Heart right ventricle (tissue), 16 donors: ENCODE data around the gene LENG9. TPM values are rescaled to one million over a fixed set of nuclear protein-coding genes. Genes with fewer than 3 reads are reported as not detected.

Experiments used
- ATAC-seq, 8 donors: fragments of 200-7000 bp; cut with Tn5 transposase; one replicate each; pipeline ENCODE4 v1.9.1; 2020; ENCODE audit warnings: mild to moderate bottlenecking in 8 of 8, moderate library complexity in 8 of 8, moderate number of reproducible peaks in 1 of 8
- DNase-seq, 2 donors: peaks; one replicate each; pipeline ENCODE4 v3.0.0-alpha.2; 2020
- H3K27ac ChIP-seq, 10 donors: fragments of 200-600 bp; sonication (generic) in 2 of 10; one replicate each; pipeline versions ENCODE4 v1.5.0 to v1.8.0; 2020 to 2022; ENCODE audit warnings: mild to moderate bottlenecking in 3 of 10
- H3K27me3 ChIP-seq, 7 donors: fragments of 200-600 bp; one replicate each; pipeline ENCODE4 v1.8.0; 2021 to 2022; ENCODE audit warnings: mild to moderate bottlenecking in 2 of 7
- H3K36me3 ChIP-seq, 9 donors: fragments of 200-600 bp; sonication (generic) in 1 of 9; one replicate each; pipeline versions ENCODE4 v1.5.0 to v1.8.0; 2020 to 2022; ENCODE audit warnings: mild to moderate bottlenecking in 2 of 9
- H3K4me1 ChIP-seq, 9 donors: fragments of 200-600 bp; sonication (generic) in 1 of 9; one replicate each; pipeline versions ENCODE4 v1.5.0 to v1.8.0; 2020 to 2022; ENCODE audit warnings: mild to moderate bottlenecking in 4 of 9
- H3K4me3 ChIP-seq, 10 donors: fragments of 200-600 bp; sonication (generic) in 2 of 10; one replicate each; pipeline versions ENCODE4 v1.5.0 to v1.8.0; 2020 to 2022; ENCODE audit warnings: mild to moderate bottlenecking in 7 of 10, moderate library complexity in 2 of 10
- H3K9me3 ChIP-seq, 11 donors: fragments of 200-600 bp in 10 of 11; sonication (generic) in 2 of 11; one replicate each; pipeline versions ENCODE4 v1.5.0 to v1.8.0; 2013 to 2022; ENCODE audit warnings: mild to moderate bottlenecking in 2 of 11, control low read depth in 1 of 11, moderate library complexity in 1 of 11
- WGBS, 2 donors: extraction: QIAGEN DNeasy Blood & Tissue Kit; methylation state at CpG; one replicate each; pipeline ENCODE4 v1.1.7; 2013; ENCODE audit warnings: inconsistent platforms in 1 of 2; 5-methylcytosine and 5-hydroxymethylcytosine counted together
- intact Hi-C, 10 donors: fragments of 100-400 bp; cut with DNase I; formaldehyde crosslinking; loops; one replicate each; pipeline versions ENCODE4 v1.11.1 to v1.14.2; 2022
- polyA plus RNA-seq, 2 donors: library from polyadenylated mRNA; stranded (reverse); fragments of 200-250 nt; gene quantifications; one replicate each; pipeline ENCODE4 v1.2.3, GENCODE V29; 2013
- total RNA-seq, 10 donors: library from RNA; stranded (reverse); fragmentation: NEBNext Ultra II Directional in 3 of 10; extraction: Animal tissue kit (Norgen Biotek cat#: 25700) in 3 of 10; gene quantifications; one replicate each; pipeline versions ENCODE4 v1.2.1 to v1.2.4, GENCODE V29; 2021 to 2023
- TF ChIP-seq, protein P1 (sequence below), 9 donors: fragments of 200-600 bp; sonication (generic) in 2 of 9; IDR thresholded peaks; one replicate each; pipeline versions ENCODE4 v1.5.0 to v1.8.0; 2021 to 2022; ENCODE audit warnings: antibody characterized with exemption in 9 of 9, mild to moderate bottlenecking in 5 of 9, moderate library complexity in 1 of 9
- donor health status: Arrhythmogenic right ventricular cardiomyopathy.
- donor health status: ischemic (EF 13 %, LVEDD 7.1; RV severe dilation, severe dysfunction).
- donor health status: healthy with polysubstance abuse.
- donor health status: DM: no; HTN: yes; CAD: no.
- donor health status: DM: no; HTN: no; CAD: no.
- donor health status: ischemic (EF 25% LVEDD 6.9; RV normal size, moderate dysfunction).
- donor health status: ischemic (EF 25% LVEDD 5.7; RV mildly dilated, moderate dysfunction).
- donor health status: healthy.
- donor health status: DM: yes; HTN: yes; CAD: no.
- donor health status: Ischemic cardiomyopathy.
- donor health status: ischemic (EF 35%, LVEDD 5.7; RV mildly dilated, moderate dysfunction).
- donor health status: nonischemic (EF 11% LVEDD 7.7; RV severe dilation, severe dysfunction).
- donor health status: DM: yes; HTN: yes; CAD: no.
- donor health status: PGD.
- donor health status: ischemic (EF 29% LVEDD 5.4; RV normal size, mild dysfunction).
- donor health status: nonischemic (EF 23%, LVEDD 6.1; RV moderate dilation, normal function).

Gene LENG9
- total and polyA plus RNA-seq, 12 donors, result 1.0 to 4.2 (median 1.6) TPM

DNA sequence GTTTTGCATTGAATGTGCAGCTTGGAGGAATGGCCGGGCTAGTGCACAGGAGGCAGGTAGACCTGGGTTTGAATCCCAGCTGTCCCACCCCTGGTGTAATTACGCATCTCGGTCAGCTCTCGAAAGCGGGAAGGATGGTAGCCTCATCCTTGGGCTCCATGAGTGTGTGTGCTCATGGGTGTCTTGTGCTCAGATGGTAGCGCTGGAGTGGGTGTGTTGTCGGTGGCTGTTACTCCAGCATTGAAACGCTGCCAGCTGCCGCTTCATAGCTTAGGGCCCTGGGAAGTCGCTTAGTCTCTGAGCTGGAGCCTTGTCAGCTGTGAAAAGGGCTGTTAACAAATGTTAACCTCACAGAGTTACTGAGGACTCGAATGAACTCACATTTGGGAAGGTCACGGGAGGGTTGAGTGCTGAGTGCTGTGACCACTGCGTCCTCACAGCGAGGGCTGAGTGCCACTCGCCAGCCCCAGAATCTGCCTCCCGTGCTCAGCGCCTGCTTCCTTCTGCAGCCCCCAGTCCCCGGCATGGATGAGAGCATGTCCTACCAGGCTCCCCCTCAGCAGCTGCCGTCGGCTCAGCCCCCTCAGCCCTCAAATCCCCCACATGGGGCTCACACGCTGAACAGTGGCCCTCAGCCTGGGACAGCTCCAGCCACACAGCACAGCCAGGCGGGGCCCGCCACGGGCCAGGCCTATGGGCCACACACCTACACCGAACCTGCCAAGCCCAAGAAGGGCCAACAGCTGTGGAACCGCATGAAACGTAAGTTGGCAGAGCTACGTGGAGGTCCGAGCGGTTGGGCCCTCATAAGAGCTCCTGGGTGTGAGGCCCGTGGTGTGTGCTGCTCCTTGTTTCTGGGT is 9.4 kb downstream of the LENG9 start:
- WGBS, 2 donors, result 91 to 92% methylated on average over 31 of the region's 31 CpGs
- DNase-seq (no peak), ATAC-seq (no peak)
- Histone ChIP-seq H3K9me3 (no peaks in the 10 kb centered on the region), H3K27me3 (no peaks in the 10 kb centered on the region), H3K4me3 (no peak overlapping the region), H3K27ac (no peak overlapping the region), H3K36me3 (peaks cover 4 to 87% (median 76%) of the 10 kb centered on the region in 9 donors), H3K4me1 (peaks cover 13 to 46% (median 30%) of the 10 kb centered on the region in 9 donors)
- intact Hi-C loops, result no loop called here
- TF ChIP-seq, protein P1, sequence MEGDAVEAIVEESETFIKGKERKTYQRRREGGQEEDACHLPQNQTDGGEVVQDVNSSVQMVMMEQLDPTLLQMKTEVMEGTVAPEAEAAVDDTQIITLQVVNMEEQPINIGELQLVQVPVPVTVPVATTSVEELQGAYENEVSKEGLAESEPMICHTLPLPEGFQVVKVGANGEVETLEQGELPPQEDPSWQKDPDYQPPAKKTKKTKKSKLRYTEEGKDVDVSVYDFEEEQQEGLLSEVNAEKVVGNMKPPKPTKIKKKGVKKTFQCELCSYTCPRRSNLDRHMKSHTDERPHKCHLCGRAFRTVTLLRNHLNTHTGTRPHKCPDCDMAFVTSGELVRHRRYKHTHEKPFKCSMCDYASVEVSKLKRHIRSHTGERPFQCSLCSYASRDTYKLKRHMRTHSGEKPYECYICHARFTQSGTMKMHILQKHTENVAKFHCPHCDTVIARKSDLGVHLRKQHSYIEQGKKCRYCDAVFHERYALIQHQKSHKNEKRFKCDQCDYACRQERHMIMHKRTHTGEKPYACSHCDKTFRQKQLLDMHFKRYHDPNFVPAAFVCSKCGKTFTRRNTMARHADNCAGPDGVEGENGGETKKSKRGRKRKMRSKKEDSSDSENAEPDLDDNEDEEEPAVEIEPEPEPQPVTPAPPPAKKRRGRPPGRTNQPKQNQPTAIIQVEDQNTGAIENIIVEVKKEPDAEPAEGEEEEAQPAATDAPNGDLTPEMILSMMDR (IDR thresholded peaks at IDR 0.05), result no peak

DNA sequence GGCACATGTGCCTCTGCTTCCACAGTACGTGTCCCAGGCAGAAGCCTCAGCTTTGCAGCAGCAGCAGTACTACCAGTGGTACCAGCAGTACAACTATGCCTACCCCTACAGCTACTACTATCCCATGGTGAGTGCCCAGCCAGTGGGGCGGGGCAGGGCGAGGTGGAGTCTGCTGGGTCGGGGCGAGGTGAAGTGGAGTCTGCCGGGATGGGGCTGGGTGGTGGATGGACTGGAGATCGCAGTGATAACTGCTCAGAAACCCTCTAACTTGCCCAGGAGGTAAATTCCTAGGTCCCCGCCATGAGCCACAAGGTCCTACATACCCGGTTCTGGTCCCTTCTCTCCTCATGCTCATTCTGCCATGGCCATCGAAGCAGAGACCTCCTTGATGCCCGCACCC is 11.0 kb downstream of the LENG9 start:
- Histone ChIP-seq H3K4me1 (peaks cover 13 to 41% (median 34%) of the 10 kb centered on the region in 9 donors), H3K27ac (no peak overlapping the region), H3K4me3 (no peak overlapping the region), H3K9me3 (no peaks in the 10 kb centered on the region), H3K27me3 (no peaks in the 10 kb centered on the region), H3K36me3 (peaks cover 0 to 72% (median 61%) of the 10 kb centered on the region in 9 donors)
- intact Hi-C loops, result no loop called here
- ATAC-seq (no peak), DNase-seq (no peak)
- 90 to 92% methylated on average over 11 of the region's 11 CpGs for WGBS, 2 donors
- TF ChIP-seq, protein P1 (IDR thresholded peaks at IDR 0.05), result no peak

DNA sequence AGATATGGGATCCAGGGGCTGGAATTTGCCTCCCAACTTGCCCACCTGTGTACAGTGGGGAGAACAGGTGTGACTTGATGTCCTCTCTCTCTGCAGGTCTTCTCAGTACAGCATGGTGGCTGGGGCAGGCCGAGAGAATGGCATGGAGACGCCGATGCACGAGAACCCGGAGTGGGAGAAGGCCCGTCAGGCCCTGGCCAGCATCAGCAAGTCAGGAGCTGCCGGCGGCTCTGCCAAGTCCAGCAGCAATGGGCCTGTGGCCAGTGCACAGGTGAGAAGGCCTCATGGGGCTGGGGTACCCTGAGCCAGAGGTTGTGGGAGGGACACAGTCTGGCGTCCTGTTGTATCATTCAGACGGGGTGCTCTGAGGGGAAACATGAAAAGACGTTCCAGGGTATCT is 11.6 kb downstream of the LENG9 start:
- TF ChIP-seq, protein P1 (IDR thresholded peaks at IDR 0.05), result no peak
- WGBS, 2 donors, result 83 to 87% methylated on average over 11 of the region's 11 CpGs
- Histone ChIP-seq H3K4me1 (peaks cover 13 to 48% (median 41%) of the 10 kb centered on the region in 9 donors), H3K4me3 (no peak overlapping the region), H3K36me3 (peaks cover 0 to 66% (median 56%) of the 10 kb centered on the region in 9 donors), H3K9me3 (no peaks in the 10 kb centered on the region), H3K27me3 (no peaks in the 10 kb centered on the region), H3K27ac (no peak overlapping the region)
- DNase-seq (no peak), ATAC-seq (no peak)
- intact Hi-C loops, result no loop called here

DNA sequence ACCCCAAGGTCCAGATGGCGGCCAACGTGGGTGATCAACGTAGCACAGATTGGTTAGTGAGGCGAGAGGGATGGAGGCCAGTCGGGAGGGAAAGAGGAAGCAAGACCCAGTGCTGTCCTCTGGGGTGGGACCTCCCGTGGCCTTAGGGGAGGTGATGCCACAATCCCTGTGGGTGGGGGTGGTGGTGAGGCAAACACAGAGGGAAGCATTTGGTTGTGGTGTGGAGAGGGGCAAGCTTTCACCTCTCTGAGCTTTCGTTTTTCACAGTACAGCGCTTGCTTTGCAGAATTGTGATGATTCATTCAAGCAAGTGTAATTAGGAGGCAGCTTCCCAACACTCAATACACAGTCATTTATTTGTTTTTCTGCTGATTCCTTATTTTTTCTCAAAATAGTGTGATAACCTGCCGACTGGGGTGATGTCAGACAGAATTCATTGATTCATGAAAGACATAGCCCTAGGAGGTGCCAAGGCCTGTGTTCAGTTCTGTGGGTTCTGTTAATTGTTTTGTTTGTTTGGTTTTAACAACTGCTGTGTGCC is 12.2 kb downstream of the LENG9 start:
- H3K4me1 ChIP-seq, result peaks cover 13 to 54% (median 43%) of the 10 kb centered on the region in 9 donors
- H3K36me3 ChIP-seq, result peaks cover 0 to 65% (median 50%) of the 10 kb centered on the region in 9 donors
- TF ChIP-seq, protein P1 (IDR thresholded peaks at IDR 0.05), result no peak
- ATAC-seq (no peak), DNase-seq (no peak)
- H3K9me3 ChIP-seq, result no peaks in the 10 kb centered on the region
- intact Hi-C loops, result no loop called here
- peak overlapping the region in 3 of 10 donors; percentile 7 to 99 (median 87) for H3K4me3 ChIP-seq
- H3K27me3 ChIP-seq, result no peaks in the 10 kb centered on the region
- H3K27ac ChIP-seq, result peak overlapping the region in 1 of 10 donors; percentile 98
- WGBS, 2 donors, result 68 to 79% methylated on average over 9 of the region's 9 CpGs
